Sigmoid colon (tissue), 3 donors: ENCODE data around the gene CLVS2.

Source experiments
- POLR2A ChIP-seq, 2 donors: fragments of 450-650 bp; IDR thresholded peaks; one replicate each; pipeline ENCODE4 v1.6.1; 2016; ENCODE audit warnings: antibody characterized with exemption in 2 of 2, mild to moderate bottlenecking in 2 of 2, moderate library complexity in 2 of 2
- TF ChIP-seq, protein P1 (sequence below), 4 experiments: fragments of 450-650 bp in 3 of 4; fragments of 200-600 bp in 1 of 4; IDR thresholded peaks; one replicate each; pipeline ENCODE4 v1.5.1; 2016 to 2019; ENCODE audit warnings: antibody characterized with exemption in 4 of 4, mild to moderate bottlenecking in 3 of 4, moderate library complexity in 2 of 4

DNA sequence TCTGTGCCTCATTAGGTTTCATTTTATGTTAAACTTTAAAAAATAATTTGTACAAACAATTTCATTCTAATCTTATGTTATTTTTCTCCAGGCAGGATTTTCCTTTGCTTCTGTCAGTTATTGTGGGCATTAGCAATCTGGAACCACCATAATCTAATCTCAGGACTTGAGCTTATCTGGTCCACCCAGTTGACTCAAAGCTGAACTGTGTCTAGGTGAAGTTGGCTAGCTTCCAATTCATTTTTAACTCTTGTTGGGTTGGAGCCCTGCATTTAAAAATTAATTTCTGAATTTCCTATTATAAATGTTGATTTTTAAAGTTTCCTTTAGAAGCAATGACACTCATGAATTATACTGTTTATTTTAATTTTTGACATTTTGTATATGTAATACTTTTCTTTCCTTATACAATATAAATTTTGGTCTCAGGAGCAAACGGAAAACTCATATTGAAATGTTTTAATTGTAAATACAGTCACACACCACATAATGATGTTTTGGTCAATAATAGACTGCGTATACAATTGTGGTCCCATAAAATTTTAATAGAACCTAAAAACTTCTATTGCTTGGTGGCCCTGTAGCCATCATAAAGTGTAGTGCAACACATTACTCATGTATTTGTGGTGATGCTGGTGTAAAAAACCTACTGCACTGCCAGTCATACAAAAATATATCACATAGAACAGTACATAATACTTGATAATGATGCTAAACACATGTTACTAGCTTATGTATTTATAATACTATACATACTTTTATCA lies 121.3 kb downstream of the CLVS2 start:
- TF ChIP-seq, protein P1, sequence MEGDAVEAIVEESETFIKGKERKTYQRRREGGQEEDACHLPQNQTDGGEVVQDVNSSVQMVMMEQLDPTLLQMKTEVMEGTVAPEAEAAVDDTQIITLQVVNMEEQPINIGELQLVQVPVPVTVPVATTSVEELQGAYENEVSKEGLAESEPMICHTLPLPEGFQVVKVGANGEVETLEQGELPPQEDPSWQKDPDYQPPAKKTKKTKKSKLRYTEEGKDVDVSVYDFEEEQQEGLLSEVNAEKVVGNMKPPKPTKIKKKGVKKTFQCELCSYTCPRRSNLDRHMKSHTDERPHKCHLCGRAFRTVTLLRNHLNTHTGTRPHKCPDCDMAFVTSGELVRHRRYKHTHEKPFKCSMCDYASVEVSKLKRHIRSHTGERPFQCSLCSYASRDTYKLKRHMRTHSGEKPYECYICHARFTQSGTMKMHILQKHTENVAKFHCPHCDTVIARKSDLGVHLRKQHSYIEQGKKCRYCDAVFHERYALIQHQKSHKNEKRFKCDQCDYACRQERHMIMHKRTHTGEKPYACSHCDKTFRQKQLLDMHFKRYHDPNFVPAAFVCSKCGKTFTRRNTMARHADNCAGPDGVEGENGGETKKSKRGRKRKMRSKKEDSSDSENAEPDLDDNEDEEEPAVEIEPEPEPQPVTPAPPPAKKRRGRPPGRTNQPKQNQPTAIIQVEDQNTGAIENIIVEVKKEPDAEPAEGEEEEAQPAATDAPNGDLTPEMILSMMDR (IDR thresholded peaks at IDR 0.05) = no peak
- no peak for TF ChIP-seq POLR2A (IDR thresholded peaks at IDR 0.05)
